ENCODE results near the gene RASAL3. TPM values are rescaled to one million over a fixed set of nuclear protein-coding genes. Genes with fewer than 3 reads are reported as not detected.

RASAL3 gene
- total RNA-seq, 1 donor from 2014 or later: not detected

GRCh38 chr19:15439821-15440641 is 24.3 kb downstream of the RASAL3 start:
- H3K36me3 Mint-ChIP-seq: no peaks in the 10 kb centered on the region
- no peak for TF ChIP-seq CTCF (conservative IDR thresholded peaks at IDR 0.05)
- no peak overlapping the region for H3K4me3 Mint-ChIP-seq
- no peak overlapping the region for H3K27ac Mint-ChIP-seq
- H3K27me3 Mint-ChIP-seq: no peaks in the 10 kb centered on the region
- DNase-seq (ENCODE audit: extremely low spot score, unreplicated experiment): no peak
- no peaks in the 10 kb centered on the region for H3K4me1 Mint-ChIP-seq (ENCODE audit: unreplicated experiment)
- H3K9me3 Mint-ChIP-seq: no peaks in the 10 kb centered on the region

- H3K27me3 Mint-ChIP-seq: no peaks in the 10 kb centered on the region
- no peaks in the 10 kb centered on the region for H3K4me1 Mint-ChIP-seq (ENCODE audit: unreplicated experiment)
- no peak for DNase-seq (ENCODE audit: extremely low spot score, unreplicated experiment)
- H3K4me3 Mint-ChIP-seq: no peak overlapping the region
- H3K27ac Mint-ChIP-seq: no peak overlapping the region
- no peaks in the 10 kb centered on the region for H3K36me3 Mint-ChIP-seq
- TF ChIP-seq CTCF (conservative IDR thresholded peaks at IDR 0.05): no peak
- no peaks in the 10 kb centered on the region for H3K9me3 Mint-ChIP-seq
Observed at GRCh38 chr19:15439078-15439799, 25.1 kb downstream of the RASAL3 start.

- Mint-ChIP-seq H3K9me3 (no peaks in the 10 kb centered on the region), H3K27ac (no peak overlapping the region)
Observed at GRCh38 chr19:15438577-15438976, 25.8 kb downstream of the RASAL3 start.

GRCh38 chr19:15438124-15438496 is 26.2 kb downstream of the RASAL3 start:
- Mint-ChIP-seq H3K27ac (no peak overlapping the region), H3K27me3 (no peaks in the 10 kb centered on the region), H3K4me3 (no peak overlapping the region), H3K36me3 (no peaks in the 10 kb centered on the region), H3K4me1 (ENCODE audit: unreplicated experiment) (no peaks in the 10 kb centered on the region), H3K9me3 (no peaks in the 10 kb centered on the region)
- no peak for DNase-seq (ENCODE audit: extremely low spot score, unreplicated experiment)
- no peak for TF ChIP-seq CTCF (conservative IDR thresholded peaks at IDR 0.05)

More at GRCh38 chr19:15438577-15438976, 25.8 kb downstream of the RASAL3 start:
- no peaks in the 10 kb centered on the region for H3K36me3 Mint-ChIP-seq
- H3K4me3 Mint-ChIP-seq: no peak overlapping the region
- no peak for DNase-seq (ENCODE audit: extremely low spot score, unreplicated experiment)
- no peaks in the 10 kb centered on the region for H3K27me3 Mint-ChIP-seq
- no peak for TF ChIP-seq CTCF (conservative IDR thresholded peaks at IDR 0.05)
- no peaks in the 10 kb centered on the region for H3K4me1 Mint-ChIP-seq (ENCODE audit: unreplicated experiment)

GRCh38 chr19:15437355-15438123 is 26.8 kb downstream of the RASAL3 start:
- H3K27me3 Mint-ChIP-seq: no peaks in the 10 kb centered on the region
- DNase-seq (ENCODE audit: extremely low spot score, unreplicated experiment): no peak
- no peak overlapping the region for H3K27ac Mint-ChIP-seq
- no peaks in the 10 kb centered on the region for H3K4me1 Mint-ChIP-seq (ENCODE audit: unreplicated experiment)
- H3K36me3 Mint-ChIP-seq: no peaks in the 10 kb centered on the region
- no peaks in the 10 kb centered on the region for H3K9me3 Mint-ChIP-seq
- no peak overlapping the region for H3K4me3 Mint-ChIP-seq
- no peak for TF ChIP-seq CTCF (conservative IDR thresholded peaks at IDR 0.05)
